SK-N-SH treated with all-trans-retinoic acid at 6 μM for 48 hours (cell line): Measurements from ENCODE around the gene ECM1.

Experiments used
- TCF4 ChIP-seq: fragments of 250-450 bp; sonication (Bioruptor Pico); IDR thresholded peaks from 2 replicates; pipeline ENCODE4 v1.8.0; 2021; ENCODE audit warnings: mild to moderate bottlenecking, moderate library complexity, borderline replicate concordance
- ZNF8 ChIP-seq: fragments of 450-650 bp; formaldehyde crosslinking; IDR thresholded peaks from 2 replicates; pipeline ENCODE4 v1.5.0; 2020; ENCODE audit warnings: mild to moderate bottlenecking, moderate library complexity

DNA sequence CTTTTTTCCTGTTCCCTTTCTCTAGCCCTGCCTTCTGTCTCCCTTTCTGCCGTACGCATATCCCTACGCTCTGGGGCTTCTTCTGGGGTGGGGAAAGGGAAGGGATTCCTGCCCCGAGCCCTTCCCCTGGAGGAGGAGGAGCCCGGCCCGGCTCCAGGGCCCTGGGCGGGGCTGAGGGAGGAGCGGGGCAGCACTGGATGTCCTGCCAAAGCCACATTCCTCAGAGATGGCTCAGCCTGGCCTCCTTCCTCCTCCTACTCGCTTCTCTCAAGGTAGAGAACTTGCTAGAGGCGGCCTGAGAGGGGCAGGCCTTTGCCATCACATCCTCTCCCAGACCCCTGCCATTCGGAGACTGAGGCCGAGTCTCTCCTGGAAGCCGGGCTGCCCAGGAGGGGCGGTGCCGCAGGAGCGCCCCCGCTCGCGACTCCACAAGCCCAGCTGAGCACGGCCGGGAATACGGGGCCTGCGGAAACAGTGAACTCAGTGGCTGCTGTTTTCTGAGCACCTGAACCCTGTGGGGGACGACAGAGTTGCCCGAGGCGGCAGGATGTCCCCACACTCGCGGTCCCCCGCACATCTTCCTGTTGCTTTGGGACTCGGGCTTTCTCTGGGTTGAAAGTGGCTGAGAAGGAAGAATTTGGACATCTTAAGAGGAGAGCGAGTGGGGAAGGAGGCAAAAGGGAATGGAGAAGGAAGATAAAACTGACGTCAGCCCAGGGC is 53.5 kb downstream of the ECM1 start:
- TF ChIP-seq ZNF8 (CRISPR knock-in tag) (no peak), TCF4 (CRISPR knock-in tag) (no peak)
